Spleen (tissue), 7 donors: ENCODE data around the gene CROT.

Source experiments
- CTCF ChIP-seq, 11 experiments: fragments of 200-600 bp in 7 of 11; fragments of 450-650 bp in 4 of 11; sonication (generic) in 4 of 11; IDR thresholded peaks in 8 of 11; conservative IDR thresholded peaks in 3 of 11; 1 replicate in 7 of 11; 2 replicates in 4 of 11; pipeline versions ENCODE4 v1.4.0 to v1.8.0; 2016 to 2021; ENCODE audit warnings: antibody characterized with exemption in 11 of 11, inconsistent platforms in 4 of 11, mild to moderate bottlenecking in 1 of 11
- POLR2A ChIP-seq, 3 donors: fragments of 450-650 bp; IDR thresholded peaks; one replicate each; pipeline ENCODE4 v1.5.1; 2017; ENCODE audit warnings: antibody characterized with exemption in 3 of 3, mild to moderate bottlenecking in 1 of 3
- donor health status: DM: no; HTN: no; CAD: no; lungs with moderate emphysema.
- donor health status: DM: no; HTN: no; CAD: no.
- donor health status: DM: no; HTN: no; CAD: no.

GRCh38 chr7:87312215-87312865 is 33.1 kb upstream of the CROT start:
- TF ChIP-seq POLR2A (IDR thresholded peaks at IDR 0.05) (no peak), CTCF (IDR thresholded peaks at IDR 0.05 in 8 of 11, conservative IDR thresholded peaks at IDR 0.05 in 3 of 11) (peak; percentile 84 to 99 (median 97))
